ENCODE data around the gene RAB21.

DNA sequence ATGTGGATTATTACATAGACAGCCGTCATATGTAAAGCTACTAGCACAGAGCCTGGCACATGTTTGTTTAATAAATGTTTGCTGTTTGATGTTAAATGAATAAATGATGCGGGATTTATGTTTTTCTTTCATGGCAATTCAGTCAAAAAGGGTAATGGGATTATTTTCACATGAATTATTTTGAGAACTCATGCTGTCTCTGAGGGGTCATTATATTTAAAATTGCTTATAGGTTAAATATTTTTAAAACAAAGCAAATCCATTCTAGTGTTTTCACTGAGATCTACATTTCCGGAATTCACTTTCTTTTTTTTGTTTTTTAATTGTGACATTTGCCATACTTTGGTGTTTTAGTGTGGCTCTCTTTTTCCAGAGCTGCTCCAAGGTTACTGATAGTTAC is 5.3 kb downstream of the RAB21 start:
- TF ChIP-seq, protein P1, sequence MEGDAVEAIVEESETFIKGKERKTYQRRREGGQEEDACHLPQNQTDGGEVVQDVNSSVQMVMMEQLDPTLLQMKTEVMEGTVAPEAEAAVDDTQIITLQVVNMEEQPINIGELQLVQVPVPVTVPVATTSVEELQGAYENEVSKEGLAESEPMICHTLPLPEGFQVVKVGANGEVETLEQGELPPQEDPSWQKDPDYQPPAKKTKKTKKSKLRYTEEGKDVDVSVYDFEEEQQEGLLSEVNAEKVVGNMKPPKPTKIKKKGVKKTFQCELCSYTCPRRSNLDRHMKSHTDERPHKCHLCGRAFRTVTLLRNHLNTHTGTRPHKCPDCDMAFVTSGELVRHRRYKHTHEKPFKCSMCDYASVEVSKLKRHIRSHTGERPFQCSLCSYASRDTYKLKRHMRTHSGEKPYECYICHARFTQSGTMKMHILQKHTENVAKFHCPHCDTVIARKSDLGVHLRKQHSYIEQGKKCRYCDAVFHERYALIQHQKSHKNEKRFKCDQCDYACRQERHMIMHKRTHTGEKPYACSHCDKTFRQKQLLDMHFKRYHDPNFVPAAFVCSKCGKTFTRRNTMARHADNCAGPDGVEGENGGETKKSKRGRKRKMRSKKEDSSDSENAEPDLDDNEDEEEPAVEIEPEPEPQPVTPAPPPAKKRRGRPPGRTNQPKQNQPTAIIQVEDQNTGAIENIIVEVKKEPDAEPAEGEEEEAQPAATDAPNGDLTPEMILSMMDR (IDR thresholded peaks at IDR 0.05) = no peak
- TF ChIP-seq ZFX (IDR thresholded peaks at IDR 0.05; ENCODE audit: borderline replicate concordance) = no peak

Data from 22Rv1 (cell line).